Amniotic stem cell (primary cell): Measurements from ENCODE around the gene SLC26A2.

Source experiments
- DNase-seq: peaks from one replicate; lab custom pipeline; 2025; lab: John Stamatoyannopoulos, UW

SLC26A2 gene

DNA sequence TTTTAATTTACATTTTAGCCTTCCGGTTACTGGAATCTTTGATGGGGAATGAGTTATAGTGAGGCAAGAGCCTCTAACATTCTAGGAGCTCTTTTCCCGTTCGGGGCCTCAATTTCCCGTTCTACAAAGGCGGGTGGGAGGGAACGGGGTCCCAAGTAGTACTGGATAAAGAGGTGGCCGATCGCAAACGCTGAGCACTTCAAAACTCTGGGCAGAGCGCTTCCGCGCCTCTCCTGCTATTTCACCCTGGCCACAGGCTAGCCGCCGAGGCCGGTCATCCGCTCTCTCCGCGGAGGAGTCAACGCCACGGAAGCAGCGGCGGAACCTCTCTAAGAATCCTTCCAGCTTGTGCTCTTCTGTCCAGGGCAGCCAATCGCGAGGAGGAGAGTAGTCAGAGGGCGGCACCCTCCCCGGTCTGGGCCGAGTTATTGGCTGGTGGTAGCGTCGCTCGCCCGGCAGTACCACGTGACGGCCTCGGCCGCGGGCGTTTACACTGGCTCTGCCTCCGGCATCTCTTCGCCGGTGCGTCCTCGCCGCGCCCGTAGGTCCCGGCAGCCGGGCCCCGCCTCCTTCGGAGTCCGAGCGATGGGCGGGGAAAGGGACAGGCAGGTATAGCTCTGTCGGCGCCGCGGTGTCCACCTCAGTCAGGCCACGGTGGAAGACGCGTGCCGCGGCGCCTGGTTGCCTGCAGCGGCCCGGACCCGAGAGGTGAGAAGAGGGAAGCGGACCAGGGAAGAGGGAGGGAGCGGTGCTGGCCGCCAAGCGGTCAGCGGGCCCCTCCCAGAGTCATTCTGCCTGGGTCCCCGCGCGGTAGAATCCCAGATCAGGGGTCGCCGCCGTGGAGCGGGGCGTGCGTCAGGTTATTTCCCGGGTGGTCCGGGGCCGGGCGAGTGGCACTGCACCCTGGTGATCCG lies at the start of gene SLC26A2:
TSS of gene SLC26A2 (plus strand) at position 487 of the 914 bp plus-strand sequence. CDS start 16,895 bp downstream, outside the sequence.
- DNase-seq: peak; percentile 95

DNA sequence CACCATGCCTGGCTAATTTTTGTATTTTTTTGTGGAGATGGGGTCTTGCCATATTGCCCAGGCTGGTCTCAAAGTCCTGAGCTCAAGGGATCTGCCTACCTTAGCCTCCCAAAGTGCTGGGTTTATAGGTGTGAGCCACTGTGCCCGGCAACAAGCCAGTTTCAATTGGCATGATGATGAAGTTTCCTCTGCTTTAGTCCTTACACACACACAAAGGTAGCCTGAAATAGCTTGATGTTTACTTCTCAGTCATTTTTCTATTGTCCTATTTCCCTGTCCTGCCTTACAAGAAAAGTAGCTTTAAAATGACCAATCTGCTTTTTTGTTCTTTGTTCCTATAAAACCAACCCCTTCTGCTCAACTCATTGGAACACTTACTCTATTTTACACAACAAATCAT lies 49.5 kb upstream of the SLC26A2 start:
- DNase-seq: no peak

DNA sequence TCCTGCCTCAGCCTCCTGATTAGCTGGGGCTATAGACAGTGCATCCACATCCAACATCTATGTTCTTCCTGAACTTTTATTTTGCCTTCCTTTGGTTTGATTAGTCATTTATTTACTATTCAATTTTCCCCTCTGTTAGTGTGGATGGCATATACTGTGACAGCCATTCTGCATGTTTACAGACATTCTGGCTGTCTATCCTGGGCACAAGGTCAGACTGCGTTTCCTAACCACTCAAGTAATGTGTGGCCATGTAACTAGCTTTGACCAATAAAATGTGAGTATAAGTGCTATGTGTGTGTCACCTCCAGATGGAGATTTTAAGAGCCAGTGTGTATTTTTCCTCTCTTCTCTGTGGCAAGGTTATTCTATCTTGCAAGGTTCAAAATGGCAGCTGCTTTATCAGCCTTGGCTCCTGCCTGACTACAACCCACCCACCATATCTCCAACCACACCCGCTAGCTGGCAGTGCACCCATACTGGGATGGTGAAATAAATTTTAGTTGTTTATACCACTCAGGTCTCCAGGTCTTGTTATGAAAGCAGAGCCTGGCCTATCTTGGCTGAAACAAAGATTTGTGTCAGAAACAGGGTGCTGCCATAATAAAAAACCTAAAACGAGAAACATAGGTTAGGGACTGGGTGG lies 48.2 kb upstream of the SLC26A2 start:
- no peak for DNase-seq

DNA sequence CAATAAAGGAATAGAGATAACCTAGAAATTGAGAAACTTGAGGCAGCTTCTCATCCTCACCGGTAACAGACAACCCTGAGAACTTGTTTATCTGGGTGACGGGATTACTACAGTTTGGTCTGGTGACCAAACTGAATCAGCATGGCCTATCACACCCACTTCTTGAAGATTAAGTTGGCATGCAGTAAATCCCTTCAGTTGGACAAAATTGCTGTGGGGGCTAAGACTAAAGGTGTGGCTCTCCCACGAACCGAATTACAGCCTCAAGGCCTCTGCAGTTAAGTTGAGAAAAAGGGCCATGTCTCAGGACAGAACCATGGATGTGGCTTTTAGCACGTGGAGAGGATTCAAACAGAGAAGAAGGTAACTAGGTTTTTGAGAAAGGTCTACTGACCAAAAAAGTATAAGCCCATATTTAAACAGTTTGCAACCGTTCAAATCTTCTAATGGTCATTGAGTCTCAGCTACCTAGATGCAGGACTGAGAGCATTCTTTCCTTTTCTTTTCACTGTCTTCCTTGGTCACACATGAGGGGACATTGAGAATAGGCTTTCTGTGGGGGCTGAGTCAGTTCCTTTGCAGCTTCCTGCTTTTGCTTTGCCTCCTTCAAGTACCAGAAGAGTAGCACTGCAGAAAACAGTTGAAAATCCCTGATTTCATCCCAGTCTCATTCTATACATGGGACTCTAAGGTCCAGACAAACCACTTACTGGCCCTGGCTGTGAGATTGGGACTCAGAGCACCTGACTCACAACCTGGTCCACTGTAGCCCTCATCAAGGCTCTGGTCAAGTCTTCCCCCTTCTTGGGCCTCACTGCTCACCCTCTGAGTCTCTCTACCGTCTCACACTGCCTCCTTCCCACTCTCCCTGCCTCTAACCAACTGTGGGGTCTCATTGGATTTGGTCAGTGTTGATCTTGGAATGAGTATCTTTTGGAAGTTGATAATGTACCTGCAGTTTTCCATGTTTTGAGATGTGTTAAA lies 46.8 kb upstream of the SLC26A2 start:
- DNase-seq: no peak

DNA sequence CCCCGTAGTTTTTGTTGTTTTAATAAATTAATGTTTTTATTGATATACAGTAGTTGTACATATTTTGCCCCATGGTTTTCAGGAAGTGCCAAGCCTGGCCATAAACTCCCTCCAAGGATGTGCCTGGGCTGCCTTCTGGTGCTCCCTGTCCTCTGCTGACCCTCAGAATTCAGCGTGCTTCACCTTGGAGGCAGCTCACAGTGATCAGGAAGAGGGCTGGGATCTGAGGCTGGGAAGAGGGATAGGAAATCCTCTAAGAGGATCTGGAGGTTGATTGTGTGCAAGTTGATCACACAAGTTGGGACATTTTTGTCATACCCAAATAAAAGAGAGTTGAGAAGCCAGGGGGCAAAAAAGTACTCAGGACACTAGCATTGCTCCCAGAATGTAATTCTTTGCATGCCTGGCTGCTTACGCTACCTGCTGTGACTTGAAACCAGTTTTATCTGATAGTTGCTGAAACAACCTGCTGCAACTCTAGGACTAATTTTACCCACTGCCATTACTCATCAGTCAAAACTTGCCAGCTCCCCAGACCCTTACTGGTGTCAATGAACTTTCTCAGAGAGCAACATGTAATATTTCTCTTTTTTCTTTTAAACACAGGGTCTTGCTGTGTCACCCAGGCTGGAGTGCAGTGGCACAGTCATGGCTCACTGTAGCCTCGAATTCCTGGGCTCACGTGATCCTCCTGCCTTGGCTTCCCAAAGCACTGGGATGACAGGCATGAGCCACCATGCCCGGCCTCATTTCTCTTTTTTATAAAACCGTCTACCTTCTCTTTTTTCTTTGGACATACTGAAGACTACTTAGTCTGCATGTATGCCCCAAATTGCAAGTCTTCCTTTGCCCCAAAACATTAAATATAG lies 44.9 kb upstream of the SLC26A2 start:
- DNase-seq: no peak

DNA sequence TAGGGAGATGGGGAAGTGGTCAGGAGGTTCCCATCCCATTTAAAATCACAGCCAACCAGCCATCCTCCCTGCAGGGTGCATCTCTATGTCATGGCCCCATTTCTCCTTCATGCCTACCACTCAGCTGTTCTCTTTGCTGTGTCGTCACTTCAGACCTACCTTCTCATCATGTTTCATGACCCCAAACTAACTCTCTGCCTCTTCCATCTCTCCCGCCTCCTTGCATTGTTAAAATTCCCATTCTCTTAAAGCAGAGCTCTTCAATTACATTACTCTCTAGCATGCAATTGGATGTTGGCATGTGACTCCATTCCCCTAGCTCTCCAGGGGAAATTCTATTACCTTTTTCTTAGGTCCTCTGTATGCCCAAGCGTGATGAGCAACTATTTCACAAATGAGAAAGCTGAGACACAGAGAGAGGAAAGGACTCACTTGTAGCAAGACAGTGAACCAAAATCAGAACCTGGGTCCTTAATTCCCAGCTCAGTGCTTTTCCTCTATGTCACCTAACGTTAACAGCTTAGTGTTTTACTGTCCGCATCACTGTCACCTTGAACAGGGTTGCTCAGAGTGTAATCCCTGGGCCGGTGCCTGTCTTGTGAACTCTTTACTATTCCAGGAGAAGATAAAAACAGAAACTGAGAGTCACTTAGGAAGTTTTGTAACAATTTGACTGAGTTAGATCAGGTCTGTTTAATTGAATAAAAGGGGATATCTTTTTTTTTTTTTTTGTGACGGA lies 44.1 kb upstream of the SLC26A2 start:
- DNase-seq: no peak

DNA sequence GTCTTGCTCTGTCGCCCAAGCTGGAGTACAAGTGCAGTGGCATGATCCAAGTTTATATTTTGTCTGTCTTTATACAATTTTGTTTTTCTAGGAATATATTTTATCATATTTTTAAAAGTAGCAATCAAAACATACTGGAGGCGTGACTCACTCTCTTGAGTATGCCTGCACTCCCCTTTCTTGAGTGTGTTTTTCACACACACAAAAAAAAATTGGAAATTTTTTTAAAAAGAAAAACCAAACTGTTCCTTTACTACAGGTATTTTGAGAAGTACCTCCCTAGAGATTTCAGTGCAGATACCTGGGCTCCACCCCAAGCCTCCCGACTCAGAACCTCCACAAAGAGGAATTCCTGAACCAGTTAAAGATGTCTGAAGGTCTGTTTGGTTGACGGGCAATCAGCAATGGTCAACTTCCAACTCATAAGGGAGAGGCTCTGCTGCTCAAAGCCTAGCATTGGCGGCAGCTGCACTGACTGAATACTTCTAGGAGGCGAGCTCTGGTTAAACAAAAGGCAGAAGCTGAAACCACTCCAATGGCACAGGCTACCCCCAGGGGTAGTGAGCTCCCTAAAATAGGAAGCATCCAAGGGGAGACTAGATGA lies 43.4 kb upstream of the SLC26A2 start:
- no peak for DNase-seq

DNA sequence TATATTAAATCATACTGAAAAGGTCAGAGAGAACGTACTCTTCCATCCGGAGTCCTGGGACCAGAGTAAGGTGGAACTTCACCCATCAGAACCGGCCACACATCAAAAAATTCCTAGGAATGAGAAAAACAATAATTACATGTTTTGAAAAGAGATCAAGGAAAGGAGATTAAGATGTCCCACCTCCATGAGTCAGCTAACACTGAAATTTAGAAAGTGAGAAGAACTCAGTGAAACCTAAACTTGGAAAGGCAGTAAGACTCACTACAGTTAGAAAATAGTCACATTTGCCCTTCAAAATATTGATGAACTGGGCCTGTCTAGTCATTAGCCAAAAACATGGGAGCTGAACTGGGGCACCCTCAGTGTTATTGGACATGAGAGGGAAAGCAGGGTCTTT lies 39.0 kb upstream of the SLC26A2 start:
- no peak for DNase-seq

DNA sequence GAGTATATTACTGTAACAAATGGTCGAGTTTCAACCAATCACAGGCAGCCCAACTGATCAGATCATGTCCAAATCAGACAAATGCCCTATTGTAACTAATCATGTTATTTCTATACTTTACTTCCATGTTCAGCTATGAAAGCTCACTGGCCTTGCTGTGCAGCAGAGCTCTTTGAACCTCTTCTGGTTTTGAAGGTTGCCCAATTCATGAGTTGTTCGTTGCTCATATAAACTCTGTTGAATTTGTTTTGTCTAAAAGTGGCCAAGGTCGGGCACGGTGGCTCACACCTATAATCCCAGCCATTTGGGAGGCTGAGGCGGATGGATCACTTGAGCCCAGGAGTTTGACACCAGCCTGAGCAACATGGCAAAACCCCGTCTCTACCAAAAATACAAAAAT lies 37.6 kb upstream of the SLC26A2 start:
- DNase-seq: no peak

DNA sequence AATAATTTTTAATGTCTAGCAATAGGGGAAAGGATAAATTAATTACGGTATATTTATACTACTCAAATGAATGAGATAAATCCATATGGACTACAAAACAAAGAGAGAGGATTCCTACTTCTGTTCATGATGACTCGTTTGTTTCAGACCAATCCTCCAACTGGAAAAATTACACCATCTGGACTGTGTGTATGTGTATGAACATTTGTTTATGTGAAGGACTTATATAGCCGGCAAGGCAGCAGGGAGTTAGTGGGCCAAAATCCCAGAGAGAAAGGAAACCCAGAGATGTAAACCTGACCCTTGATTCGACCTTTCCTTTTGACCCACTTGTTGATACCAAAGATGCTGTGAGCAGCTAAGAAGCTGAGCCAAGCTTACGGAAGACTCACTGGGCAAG lies 36.1 kb upstream of the SLC26A2 start:
- DNase-seq: no peak

DNA sequence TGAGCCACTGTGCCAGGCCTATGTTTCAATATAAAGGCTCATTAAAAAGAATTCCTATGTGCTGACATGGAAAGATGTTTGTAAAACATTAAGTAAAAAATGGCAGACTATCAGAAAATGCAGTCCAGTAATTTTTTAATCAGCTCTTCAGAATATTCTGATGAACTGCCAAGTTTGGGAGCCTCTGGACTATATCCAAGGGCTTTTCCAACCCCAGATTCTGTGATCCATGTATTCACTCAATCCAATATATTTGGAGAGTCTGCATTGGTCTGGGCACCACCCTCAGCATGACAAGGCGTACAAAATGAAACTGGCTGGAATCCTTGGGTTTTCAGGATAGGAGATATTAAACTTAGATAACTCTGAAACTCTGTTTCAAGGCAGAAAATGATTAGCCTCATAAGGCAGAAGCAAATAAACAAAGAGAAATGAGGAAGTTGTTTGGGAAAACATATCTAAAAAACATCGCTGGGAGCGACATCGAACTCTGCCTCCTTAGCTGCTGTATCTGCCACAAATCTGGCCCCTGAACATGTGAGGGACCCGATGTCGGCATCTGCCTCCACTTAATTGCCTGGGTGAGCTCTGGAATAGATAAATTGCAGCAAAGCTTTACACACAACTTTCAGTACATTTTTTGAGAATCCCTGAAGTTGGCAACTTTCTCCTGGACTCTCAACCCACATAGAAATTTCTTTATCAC lies 30.4 kb upstream of the SLC26A2 start:
- no peak for DNase-seq

DNA sequence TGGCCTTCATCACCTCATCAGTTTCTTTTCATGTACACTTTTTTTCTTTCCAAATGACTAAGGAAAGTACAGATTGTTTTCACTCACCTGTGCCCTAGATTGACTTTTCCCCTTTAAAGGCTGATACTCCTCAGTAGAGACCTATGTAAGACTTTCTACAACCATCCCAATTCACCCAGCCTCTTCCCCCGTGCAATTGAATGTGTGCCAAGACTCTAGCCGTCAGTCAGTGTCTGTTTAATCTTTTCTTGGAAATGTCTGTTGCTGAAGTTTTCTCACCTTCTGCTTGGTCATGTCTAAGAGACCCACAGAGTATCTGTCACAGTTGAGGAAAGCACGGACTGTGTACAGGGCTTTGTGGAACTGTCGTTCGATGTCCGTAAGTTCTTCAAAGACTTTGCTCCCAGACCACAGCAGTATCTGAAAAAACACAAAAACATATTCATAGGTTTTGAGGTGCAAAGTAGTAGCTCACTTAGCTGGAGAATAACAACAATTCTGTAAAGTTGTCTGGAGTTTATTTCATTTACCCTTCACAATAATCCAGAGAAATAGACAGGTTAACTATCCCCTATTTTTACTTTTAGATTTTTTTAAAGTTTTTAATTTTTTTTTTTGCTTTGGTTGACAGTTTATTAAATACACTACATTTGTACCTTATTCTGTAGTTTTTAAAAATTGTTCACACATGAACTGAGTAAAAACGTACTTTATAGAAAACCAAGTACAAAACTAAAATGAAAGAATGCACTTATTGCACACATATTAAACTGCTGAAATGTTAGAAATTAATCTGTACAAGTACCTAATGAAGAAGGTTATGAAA lies 29.6 kb upstream of the SLC26A2 start:
- no peak for DNase-seq

DNA sequence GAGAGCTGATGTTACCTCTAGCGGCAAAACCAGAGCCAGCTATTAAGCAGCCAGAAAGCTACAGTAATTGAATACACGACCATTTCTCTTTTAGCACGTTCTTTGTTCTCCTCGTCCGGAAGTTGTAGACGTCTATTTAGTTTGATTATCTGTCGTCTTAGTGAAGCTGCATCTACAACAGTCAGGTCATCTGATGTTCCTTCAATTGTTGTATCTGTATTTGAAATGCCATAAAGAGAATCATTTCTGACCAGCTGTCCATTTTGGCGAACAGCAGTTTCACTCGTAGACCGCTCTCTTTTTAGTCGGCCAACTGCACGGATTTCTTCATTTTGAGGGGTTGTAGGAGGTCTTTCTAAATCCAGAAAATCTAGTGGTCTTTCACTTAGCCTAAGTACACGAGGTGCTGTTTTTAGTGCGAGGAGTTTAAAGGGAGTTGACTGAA lies 28.5 kb upstream of the SLC26A2 start:
- DNase-seq: no peak

DNA sequence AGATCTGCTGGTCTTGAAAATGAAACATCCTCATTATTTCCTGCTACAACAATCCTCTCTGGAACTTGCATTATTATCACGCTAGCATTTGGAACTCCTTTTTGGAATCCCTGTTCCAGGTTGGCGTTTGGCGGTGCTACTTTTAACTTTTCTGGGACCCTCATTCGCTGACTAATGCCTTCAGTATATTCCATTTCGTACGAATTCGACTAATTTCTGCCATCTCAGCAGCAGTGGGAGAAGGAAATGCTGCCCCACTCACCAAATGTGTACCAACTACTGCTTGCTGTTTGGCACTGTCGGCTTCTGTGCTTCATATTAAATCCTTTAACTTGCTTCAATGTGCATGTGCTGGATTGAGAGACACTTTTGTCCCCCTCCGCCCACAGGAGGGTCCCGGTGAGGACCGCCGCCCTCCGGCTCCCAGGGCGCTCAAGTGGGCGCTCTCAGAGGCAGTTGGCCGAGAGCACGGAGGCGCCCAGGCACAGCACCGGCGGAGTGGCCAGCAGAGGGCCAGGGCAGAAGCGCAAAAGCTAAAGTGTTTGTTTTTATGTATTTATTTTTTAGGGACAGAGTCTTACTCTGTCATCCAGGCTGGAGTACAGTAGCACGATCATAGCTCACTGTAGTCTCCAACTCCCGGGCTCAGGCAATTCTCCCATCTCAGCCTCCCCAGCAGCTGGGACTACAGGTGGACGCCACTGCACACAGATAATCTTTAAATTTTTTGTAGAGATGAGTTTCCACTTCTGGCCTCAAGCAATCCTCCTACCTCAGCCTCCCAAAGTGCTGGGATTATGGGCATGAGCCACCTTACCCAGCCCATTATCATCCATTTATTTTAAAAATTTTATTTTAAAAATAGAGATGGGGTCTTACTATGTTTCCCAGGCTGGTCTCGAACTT lies 27.9 kb upstream of the SLC26A2 start:
- no peak for DNase-seq

DNA sequence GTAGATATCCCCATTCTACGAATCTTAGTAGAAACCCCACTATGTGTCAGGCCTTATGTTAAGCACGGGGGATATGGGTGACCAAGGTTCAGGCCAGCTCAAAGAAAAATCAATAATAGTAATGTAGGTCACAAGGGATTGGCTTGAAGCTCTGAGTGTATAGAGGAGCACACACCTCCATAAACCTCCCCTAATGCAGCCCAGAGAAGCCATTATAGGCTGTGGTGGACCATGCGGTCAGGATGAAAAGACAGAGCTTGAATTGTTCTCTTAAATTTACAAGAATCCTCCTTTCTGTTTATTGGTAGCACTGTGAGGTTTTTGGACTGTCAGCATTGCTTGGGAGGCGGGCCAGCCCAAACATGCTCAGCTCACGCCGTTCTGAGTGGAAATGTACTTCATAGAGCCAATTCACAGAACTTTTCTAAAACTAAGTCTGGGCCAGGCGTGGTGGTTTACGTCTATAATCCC lies 25.1 kb upstream of the SLC26A2 start:
- DNase-seq: no peak

DNA sequence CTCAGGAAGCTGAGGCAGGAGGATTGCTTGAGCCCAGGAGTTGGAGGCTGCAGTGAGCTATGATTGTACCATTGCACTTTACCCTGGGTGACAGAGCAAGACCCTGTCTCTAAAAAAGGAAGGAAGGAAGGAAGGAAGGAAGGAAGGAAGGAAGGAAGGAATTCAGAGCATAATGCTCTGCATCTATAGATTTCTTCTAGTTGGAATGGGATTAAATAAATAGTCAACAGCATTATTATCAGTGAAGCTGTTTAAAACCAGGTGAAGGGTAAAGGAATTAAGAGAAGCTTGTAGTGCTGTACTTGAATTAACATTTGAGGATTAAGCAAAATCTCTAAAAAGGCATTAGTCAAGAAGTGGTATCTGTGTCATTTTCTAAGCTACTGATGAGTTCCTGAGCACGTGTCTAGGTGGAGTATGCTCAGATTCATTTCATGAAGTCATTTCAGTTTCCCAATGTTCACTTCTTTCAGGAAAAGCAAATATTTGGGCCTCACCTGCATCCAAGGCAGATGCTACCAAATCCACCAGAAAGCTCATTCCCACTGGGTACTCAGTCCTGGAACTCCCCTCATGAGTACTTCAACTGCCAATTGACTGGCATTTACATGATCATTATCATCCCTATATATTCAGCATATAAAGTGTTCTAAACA lies 24.4 kb upstream of the SLC26A2 start:
- DNase-seq: no peak

DNA sequence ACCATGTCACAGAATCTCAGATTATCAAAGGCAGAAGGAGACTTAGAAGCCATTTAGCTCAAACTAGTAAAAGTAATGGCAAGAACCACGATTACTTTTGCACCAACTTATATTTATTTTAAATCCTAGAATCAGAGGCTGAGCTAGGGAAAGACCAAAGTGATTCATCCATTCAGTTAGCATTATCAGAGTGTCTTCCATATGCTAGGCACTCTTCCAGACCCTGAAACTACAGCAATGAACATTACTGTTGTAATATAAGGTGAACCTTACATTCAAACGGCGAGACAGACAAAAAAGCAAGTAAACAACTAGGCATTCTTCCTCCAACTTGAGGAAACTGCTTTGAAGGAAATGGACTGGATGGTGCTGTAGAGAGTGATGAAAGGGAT lies 23.9 kb upstream of the SLC26A2 start:
- DNase-seq: no peak
